HG03460 (cell line): ENCODE results near the gene NOTUM.

Source experiments
- ATAC-seq: cut with Tn5 transposase; IDR thresholded peaks from one replicate; pipeline ENCODE4 v1.9.1; 2021; ENCODE audit not compliant: unreplicated experiment

NOTUM gene

DNA sequence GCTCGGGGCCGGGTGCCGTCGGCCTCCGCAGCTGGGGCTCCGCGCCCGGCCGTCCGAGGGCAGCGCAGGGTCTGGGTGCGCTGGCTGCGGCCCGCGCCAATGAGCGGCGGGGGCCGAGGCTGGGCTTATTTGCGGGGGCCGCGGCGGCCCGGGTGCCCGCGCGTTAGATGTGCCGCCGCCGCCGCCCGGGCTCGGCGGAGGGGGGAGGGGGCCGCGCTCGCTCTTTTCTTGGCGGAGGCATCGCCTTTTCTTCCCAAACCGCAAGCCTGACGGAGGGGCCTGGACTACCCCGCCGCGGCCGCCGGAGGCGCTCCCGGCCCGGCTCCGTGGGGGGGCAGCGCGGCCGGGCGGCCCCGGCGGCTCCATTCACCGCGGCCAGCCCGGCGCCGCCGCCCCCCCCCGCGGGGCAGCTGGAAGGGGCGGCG, at the start of gene NOTUM:
Gene NOTUM (minus strand): TSS at position 101 of the 425 bp plus-strand sequence. CDS start 278 bp downstream, outside the sequence.
- no peak for ATAC-seq

DNA sequence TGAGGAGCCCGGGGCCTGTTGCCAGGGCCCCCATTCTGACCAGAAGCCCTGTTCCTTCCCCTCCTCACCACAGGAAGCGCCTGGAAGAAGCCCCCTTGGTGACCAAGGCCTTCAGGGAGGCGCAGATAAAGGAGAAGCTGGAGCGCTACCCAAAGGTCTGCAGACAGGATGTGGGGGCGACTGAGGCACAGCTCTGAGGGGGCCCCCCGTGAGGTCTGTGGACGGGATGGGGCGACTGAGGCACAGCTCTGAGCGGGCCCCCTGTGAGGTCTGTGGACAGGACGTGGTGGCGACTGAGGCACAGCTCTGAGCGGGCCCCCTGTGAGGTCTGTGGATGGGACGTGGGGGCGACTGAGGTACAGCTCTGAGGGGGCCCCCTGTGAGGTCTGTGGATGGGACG, 48.4 kb upstream of the NOTUM start:
- no peak for ATAC-seq

DNA sequence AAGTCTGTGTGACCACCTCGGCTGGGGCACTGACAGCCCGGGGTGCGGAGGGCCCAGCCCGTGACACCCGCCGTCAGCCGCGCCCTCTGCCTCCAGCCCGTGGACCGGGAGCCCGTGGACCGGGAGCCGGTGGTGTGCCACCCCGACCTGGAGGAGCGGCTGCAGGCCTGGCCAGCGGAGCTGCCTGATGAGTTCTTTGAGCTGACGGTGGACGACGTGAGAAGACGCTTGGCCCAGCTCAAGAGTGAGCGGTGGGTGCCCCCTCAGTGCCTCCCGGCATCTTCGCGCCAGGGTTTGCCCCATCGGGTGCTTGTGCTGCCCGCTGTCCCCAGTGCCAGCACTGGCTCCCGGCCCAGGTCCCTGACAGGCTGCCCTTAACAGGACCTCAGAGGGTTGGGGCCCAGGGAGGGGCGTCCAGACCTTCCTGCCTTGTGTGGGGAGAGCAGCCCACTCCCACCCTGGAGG, 48.0 kb upstream of the NOTUM start:
- ATAC-seq: no peak

DNA sequence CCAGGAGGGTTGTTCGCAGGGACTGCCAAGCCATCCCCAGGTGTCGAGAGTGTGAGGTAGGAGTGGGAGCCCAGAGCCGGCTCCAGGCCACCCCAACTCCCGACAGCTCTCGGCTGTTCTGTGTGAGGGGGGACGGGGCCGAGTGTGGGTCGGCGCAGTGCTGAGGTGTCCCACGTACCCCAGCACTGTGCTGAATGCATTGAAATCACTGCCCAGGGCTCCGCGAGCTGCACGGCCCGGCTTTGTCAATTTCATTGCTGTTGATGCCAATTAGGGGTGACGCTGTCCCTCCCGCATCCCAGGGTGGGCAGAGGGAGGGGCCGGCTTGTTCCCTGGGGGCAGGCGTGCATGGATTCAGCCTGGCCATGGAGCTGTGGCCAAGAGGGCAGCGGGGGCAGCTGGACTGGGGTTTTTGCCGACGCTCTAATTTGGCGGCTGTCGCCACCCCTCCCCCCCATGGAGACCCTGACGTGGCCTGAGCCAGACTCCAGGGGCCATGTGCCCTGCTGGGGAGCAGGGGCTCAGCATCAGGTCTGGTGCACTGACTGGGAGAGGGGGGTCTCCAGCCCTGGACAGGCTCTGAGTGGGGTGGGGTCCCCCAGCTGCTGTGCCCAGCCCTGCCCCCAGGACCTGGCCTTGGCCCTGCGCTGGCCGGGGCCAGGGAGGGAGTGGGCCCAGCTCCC, 47.4 kb upstream of the NOTUM start:
- ATAC-seq: no peak

DNA sequence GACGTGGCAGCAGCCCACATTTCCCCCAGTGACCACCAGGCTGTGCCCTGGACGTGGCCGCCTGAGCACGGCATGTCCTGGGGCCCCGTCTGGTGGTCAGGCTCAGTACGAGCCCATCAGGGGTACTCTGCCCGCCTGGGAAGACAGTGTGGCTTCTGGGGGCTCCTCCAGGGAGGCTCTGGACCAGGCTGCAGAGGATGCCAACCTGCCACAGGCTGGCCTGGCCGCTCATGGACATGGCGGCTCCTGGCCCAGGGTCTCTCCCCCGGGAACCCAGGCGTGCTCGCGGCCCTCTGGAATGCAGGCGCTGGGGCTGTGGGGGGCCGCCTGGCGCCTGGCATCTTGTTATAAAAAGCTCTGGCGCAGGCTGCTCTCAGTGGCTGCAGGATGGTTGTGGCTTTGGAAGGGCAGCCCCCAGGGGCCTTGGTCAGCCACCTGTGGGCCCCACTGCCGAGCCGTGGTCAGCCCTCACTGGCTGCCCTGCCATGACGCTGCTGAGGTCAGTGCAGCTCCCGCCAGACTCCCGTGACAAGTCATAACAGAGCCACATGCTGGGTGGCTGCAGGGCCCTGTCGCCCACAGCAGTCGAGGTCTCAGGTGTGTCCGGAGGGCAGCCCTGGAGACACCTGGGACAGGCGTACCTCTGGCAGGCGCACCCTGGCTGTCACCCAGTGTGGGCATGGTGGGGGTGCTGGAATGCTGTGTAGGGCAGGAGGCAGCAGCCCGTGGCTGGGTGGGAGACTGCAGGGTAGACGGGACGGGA, 46.7 kb upstream of the NOTUM start:
- ATAC-seq: no peak

DNA sequence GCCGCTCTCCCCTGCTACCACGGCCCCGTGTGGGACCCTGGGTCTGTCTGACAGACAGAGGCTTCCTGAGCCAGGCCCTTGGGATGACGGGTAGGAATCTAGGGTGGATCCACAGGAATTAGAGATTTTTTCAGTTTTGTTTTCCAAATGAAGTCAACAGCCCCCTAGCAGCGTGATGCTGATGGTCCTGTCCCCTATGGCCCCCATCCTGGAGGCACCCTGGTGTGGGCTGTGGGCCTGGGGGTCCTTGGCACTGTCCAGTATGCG, 46.2 kb upstream of the NOTUM start:
- no peak for ATAC-seq

DNA sequence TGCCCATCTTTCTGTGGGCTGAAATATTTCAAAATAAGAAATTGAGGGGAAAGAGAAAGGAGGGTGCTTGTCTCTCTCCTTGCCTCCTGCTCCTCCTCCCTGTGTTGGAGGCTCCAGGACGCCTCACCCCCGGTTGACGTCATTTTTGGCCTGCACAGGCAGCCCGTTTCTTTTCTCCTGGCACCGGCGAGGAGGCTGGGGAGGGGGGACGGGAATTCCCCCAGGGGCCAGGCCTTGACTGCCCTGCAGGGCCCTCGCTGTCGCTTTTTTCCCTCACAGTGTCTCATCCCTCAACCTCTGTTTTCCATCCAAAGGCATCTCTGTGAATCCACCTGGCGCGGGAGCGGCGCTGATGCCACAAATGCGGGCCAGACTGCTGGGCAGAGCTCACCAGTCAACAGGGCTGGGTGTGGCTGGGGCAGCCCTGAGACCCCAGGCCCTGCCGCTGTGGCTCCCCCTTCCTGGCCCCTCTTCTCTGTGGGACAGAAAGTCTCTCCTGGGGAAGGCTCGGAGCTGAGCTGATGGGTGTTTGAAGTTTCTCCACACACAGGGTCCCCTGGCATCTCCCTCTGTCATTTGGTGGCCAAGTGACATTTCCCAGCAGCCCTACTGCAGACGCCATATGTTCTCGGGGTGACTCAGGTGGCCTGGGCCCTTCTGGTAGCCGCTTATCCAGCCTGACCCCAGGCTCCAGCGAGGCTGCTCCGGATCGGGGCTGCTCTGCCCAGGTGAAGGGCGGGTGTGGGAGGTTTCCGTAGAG, 45.7 kb upstream of the NOTUM start:
- no peak for ATAC-seq

DNA sequence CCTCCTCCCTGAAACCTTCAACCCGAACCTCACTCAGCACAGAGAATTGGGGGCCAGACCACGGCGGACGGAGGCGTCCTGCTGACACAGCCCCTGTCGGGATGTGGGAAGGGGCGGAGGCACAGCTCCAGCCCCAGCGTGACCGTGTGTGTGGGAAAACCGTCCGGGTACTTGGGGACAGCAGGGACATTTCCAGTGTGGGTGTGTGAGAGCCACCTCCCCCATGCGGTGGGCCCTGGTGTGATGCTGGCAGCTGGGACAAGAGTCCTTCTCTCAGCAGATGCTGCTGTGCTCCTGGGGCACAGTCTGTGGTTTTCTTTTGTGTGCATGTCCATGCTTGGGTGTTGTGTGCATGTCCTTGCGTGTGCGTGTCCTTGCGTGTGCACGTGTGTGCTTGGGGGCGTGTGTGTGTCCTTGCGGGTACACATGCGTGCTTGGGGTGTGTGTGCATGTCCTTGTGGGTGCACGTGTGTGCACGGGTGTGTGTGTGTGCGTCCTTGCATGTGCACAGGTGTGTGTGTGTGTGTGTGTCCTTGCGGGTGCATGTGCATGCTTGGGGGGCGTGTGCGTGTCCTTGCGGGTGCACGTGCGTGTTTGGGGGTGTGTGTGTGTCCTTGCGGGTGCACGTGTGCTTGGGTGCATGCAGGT, 44.8 kb upstream of the NOTUM start:
- ATAC-seq: no peak

DNA sequence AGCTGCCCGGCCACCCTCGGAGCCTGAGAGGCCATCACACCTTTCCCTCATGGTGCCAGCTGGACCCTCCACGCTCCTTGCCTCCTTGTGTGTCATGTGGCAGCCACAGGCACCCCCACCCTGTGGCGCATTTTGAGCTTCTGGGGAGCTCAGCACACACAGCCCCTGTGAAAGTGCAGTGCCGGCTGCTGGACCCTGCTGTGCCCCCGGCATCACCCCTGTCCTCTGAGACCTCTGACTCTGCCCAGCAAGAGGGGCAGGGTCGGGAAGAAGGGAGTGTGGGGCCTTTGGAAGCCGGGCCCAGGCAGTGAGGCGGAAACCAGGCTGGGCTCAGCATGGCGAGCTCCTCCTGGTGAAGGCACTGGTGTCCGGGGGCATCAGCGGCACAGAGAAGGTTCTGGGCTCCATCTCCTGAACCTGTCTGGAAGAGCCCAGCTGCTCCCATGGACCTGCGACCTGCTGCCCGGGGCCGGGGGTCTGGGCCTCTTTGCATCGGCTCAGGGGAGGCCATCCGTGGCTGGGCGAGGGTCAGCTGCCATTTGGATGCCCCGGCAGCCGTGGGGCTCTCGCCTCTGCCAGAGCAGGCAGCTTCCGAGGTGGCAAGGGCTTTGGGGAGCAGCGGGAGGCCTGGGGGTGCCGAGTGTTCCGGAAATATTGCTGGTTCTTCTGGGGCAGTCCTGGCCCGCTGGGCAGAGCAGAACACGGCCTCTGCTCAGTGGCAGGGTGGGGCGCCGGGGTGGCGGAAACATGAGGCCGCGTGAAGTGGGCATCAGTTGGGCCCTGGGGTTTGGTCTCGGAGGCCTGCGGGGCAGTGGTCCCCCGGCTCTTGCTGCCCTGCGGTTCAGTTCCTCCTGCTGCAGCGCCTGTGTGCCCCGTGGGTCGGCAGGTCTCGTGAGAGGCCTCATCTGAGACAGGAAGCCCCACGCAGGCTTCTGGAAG, 43.8 kb upstream of the NOTUM start:
- no peak for ATAC-seq

DNA sequence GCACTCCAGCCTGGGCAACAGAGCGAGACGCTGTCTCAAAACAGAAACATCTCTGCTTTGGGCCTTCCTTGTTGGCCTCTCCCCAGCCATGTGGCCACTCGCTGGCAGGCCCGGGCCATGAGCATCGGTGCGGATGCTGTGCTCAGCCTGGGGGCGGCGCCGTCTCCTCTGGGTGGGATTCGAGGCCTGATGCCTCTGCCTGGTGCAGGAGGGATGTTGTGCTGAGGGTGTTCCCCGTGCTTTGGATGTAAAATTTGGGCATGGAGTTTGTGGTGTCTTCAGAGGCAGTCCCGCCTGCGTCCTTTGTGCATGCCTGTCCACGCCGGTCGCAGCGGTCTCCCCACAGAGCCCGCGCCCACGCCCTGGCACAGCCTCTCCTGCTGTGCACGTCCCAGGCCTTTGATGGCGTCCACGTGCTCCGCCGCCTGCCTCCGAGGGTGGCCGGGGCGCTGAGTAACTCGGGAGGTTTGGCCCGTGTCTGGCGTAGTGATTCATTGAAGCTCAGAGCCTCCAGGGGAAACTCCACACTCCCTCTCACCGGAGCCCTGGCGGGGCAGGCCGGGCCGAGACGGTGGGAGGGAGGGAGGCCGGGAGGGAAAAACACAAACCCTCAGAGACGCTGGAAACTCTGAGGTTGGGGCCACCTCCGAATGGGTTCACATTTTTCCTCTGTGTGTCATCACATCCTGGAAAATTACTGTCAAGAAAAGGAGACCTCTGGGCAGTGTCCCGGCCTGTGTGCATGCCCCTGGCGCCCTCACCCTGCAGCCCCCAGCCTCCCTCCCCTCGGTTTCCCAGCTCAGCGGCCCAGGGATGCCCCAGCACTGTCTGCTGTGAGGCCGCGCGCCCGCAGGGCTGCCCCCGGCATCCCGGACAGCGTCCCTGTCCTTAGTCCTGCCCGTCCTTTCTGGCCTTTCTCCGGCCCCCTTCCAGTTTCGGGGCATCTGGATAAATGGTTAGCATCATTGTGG, 42.7 kb upstream of the NOTUM start:
- no peak for ATAC-seq

DNA sequence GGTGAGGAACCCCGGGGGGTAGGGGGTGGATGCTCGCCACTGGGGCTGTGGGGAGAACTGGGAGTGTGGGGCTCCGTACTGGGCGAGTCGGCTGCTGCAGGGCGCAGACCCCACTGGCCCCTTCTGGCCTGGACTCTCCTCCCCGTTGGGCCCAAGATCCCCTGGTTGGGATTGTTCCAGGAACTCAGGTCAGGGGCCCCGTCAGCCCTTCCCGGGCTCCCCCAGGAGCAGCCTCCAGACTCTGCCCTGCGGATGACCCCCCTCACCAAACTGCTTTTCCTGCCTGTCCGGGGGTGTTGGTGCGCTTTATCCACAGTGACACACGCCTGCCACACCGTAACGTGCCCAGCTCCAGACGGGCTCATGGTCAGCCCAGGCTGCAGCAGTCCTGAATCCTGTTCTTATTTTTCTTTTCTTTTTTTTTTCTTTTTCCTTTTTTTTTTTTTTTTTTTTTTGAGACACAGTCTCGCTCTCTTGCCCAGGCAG, 40.6 kb upstream of the NOTUM start:
- ATAC-seq: no peak

DNA sequence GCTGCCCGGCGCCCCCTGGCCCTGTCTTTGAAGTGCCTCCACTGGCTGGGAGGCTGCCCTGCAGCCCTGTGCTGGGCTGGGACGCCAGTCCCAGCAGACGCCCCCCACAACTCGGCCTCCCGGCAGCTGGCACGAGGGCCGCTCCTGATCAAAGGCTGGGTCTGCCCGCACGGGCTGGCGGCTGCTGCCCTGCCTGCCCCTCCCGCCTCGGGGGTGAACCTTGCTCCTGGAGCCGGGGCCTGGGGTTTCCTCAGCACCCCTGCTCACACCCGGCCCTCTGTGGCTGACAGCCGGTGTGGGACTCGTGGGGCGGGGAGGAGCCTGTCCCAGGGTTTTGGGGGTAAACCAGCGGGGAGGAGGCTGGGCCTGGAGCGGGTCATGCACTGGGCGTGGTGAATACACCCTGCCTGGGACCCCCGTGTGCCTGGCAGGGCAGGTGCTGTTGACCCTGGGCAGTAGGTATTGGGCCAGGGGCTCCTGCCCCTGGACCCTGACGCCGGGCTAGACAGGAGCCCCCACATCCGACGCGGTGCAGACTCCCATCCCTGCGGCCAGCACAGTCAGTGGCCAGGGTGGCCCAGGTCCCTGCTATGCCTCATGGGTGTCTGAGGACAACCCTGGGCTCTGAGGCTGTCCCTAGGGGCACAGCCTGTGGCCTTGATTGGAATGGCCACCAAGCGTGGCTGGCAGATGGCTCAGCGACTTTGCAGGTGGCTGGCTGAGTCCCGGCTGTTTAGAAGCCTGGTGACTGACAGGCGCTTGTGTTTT, 40.0 kb upstream of the NOTUM start:
- ATAC-seq: no peak

DNA sequence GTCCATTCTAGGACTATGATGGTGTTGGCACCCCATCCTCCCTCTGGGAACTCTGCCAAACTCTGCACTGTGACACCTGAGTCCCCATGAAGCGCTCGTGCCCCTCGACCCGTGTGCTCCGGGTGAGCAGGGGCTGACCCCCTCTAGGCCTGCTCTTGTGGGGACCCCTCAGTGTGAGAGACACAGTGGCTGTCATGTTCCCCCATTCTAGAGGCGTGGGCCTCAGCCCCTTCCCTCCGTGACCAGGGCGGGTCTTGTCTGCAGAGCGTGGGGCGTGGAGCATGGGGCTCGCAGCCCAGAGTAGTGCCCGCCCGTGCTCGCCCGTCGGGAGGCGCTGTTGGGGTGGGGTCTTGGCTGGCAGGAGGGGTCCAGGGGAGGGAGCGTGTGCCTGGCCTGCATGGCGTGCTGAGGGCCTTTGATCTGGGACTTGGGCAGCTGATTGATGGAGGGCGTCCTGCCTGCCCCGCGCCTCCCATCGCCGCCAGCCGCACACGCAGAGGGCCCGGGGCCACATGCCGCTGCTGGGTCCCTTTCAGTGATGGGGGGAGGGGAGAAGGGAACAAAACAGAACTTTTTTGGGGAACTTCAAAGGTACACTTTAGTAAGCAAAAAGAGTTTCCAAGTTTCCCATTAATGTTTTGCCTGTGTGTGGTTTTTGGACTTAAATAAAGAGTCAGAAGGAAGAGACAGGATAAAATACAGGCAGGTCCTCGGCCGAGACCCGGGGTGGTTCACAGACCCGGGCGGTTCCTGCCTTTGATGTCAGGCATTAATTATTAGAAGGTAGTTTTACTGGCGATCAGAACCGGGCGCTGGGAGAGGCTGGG, 39.2 kb upstream of the NOTUM start:
- no peak for ATAC-seq

DNA sequence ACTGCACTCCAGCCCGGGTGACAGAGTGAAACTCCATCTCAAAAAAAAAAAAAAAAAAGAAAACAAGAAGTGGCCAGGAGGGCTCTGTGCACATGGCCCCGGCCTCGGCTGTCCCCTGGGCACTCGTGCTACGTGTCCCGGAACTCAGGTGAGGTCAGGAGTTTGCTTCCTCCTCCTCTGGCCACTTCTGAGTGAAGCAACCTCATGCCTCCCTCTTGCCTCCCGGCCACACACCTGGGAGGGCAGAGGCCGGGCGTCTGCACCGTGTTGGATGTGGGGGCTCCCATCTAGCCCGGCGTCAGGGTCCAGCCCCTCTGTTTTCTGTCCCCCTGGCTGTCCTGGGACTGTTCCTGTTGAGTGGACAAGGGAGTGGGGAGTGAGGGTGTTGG, 38.6 kb upstream of the NOTUM start:
- ATAC-seq: no peak

DNA sequence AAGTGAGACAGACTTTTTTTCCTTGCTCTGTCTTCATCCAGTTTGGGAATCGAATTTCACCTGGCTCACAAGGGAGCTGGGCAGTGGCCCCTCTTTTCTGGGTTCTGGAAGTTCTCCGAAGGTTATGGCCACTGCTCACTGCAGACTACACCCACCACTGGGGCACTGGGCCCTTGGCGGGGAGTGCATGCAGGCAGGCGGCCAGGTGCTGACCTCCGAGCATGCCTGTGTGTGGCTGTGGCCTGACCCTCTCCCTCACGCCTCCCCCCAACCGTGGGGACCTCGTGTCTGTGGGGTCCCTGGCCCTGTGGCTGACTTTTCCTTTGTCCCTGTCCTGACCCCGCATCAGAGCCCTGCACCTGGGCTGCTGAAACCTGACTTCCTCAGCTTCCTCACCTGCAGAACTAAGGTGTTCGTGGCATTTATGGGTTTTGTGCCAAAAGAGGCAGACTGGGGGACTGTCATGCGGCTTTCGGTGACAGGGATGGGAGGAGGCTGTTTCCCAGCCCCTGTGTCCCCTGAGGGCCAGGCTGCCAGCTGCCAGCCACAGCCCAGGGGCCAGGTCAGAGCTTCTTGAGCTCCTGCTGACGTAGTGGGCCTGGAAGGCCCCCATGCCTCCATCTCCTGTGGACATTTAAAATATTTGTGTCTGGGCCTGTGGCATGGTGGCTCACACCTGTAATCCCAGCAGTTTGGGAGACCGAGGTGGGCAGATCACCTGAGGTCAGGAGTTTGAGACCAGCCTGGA, 37.9 kb upstream of the NOTUM start:
- ATAC-seq: no peak

DNA sequence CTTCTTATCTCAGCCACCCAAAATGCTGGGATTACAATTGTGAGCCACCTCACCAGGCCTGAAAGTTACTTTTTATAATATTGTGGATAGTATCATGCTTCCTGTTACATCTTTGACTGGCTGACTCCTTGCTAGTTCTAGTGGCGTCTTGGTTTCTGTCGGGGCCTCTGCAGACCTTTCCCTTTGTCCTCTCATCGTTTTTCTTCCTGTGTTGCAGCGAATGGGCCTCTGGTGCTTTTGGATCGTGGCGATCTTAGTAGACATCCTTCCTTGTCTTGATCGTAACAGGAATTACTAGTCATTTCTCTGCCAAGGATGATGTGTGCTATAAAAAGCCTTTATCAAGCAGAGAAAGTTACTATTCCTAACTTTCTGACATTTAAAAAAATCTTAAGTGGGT, 37.2 kb upstream of the NOTUM start:
- no peak for ATAC-seq
